Gastrocnemius medialis (tissue), 4 donors: ENCODE data around the gene CYP17A1. TPM values are rescaled to one million over a fixed set of nuclear protein-coding genes. Genes with fewer than 3 reads are reported as not detected.

Experiments
- ATAC-seq, 2 donors: fragments of 150-250 bp; one replicate each; pipeline ENCODE4 v1.9.1; 2016
- DNase-seq, 2 donors: peaks; one replicate each; pipeline ENCODE4 v3.0.0-alpha.2; 2019
- H3K27ac ChIP-seq, 4 donors: fragments of 200-600 bp; sonication (generic); 1 replicate in 1 of 4; 2 replicates in 3 of 4; pipeline ENCODE4 v1.5.1; 2016 to 2018; ENCODE audit warnings: mild to moderate bottlenecking in 2 of 4, moderate library complexity in 1 of 4
- H3K27me3 ChIP-seq, 3 donors: fragments of 200-600 bp; sonication (generic) in 2 of 3; 1 replicate in 1 of 3; 2 replicates in 2 of 3; pipeline versions ENCODE4 v1.5.1 to v1.6.0; 2016 to 2019; ENCODE audit warnings: mild to moderate bottlenecking in 1 of 3, moderate library complexity in 1 of 3
- H3K36me3 ChIP-seq, 2 donors: fragments of 200-600 bp; sonication (generic) in 1 of 2; one replicate each; pipeline ENCODE4 v1.5.1; 2017 to 2018
- H3K4me1 ChIP-seq, 2 donors: fragments of 200-600 bp; sonication (generic) in 1 of 2; one replicate each; pipeline ENCODE4 v1.5.1; 2016 to 2017; ENCODE audit warnings: mild to moderate bottlenecking in 2 of 2
- H3K4me3 ChIP-seq, 4 donors: fragments of 200-600 bp; sonication (generic) in 3 of 4; 1 replicate in 1 of 4; 2 replicates in 3 of 4; pipeline ENCODE4 v1.5.1; 2016 to 2019; ENCODE audit warnings: mild to moderate bottlenecking in 2 of 4
- H3K9me3 ChIP-seq, 3 donors: fragments of 200-600 bp; sonication (generic) in 2 of 3; 1 replicate in 1 of 3; 2 replicates in 2 of 3; pipeline ENCODE4 v1.5.1; 2016 to 2019
- POLR2A ChIP-seq, 2 donors: fragments of 450-650 bp; IDR thresholded peaks; one replicate each; pipeline ENCODE4 v1.6.1; 2017; ENCODE audit warnings: antibody characterized with exemption in 2 of 2, mild to moderate bottlenecking in 2 of 2, moderate library complexity in 2 of 2
- in situ Hi-C, 4 donors: fragments of 200-750 bp; cut with MboI; loops; one replicate each; pipeline versions ENCODE4 v1.15.0 to v1.8.0; 2017; ENCODE audit warnings: low sequenced_read_pairs in 4 of 4
- intact Hi-C: fragments of 100-400 bp; cut with DNase I; formaldehyde crosslinking; loops from one replicate; pipeline ENCODE4 v1.15.1; 2023; ENCODE audit warnings: low total_unique reads
- total RNA-seq, 4 donors: library from RNA; depleted of rRNA; stranded (reverse); fragments of >200 nt; gene quantifications; one replicate each; pipeline versions ENCODE4 v1.1.0 to v1.2.3, GENCODE V29; 2016
- TF ChIP-seq, protein P1 (sequence below), 5 experiments: fragments of 450-650 bp in 3 of 5; fragments of 200-600 bp in 2 of 5; sonication (generic) in 2 of 5; IDR thresholded peaks in 4 of 5; conservative IDR thresholded peaks in 1 of 5; 1 replicate in 4 of 5; 2 replicates in 1 of 5; pipeline ENCODE4 v1.5.1; 2016 to 2019; ENCODE audit warnings: antibody characterized with exemption in 5 of 5, mild to moderate bottlenecking in 3 of 5, moderate library complexity in 3 of 5

CYP17A1 gene
- total RNA-seq, 4 donors from 2014 or later: 4.2 TPM; not detected in 3

DNA sequence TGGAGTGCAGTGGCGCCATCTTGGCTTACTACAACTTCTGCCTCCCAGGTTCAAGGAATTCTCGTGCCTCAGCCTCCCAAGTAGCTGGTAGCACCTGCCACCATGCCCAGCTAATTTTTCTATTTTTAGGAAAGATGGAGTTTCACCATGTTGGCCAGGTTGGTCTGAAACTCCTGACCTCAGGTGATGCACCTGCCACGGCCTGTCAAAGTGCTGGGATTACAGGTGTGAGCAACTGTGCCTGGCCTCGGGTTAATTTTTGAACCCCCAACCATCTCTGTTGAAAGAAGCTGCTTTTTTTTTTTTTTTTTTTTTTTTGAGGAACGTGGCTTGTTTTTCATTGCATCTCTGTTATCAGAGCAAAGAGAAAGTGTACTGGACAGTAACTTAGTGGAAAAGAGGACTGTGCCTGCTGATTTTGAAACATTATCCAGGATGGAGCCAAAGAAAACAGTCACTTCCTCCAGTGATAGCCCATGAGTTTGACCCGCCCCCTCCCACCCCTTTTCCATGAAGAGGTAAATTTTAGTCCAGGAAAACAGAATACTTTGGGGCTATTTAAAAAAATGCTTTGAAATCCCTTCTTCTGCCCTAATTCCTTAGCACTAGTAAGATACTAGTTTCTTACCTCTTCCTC, 55.2 kb downstream of the CYP17A1 start:
- ATAC-seq: peak; percentile 13 to 14
- Histone ChIP-seq H3K4me1 (peaks cover 92 to 99% of the 10 kb centered on the region in 2 donors), H3K36me3 (no peaks in the 10 kb centered on the region), H3K27ac (peak overlapping the region; percentile 91 to 100 (median 96)), H3K27me3 (no peaks in the 10 kb centered on the region), H3K9me3 (no peaks in the 10 kb centered on the region), H3K4me3 (peak overlapping the region; percentile 28 to 78 (median 54))
- TF ChIP-seq, protein P1, sequence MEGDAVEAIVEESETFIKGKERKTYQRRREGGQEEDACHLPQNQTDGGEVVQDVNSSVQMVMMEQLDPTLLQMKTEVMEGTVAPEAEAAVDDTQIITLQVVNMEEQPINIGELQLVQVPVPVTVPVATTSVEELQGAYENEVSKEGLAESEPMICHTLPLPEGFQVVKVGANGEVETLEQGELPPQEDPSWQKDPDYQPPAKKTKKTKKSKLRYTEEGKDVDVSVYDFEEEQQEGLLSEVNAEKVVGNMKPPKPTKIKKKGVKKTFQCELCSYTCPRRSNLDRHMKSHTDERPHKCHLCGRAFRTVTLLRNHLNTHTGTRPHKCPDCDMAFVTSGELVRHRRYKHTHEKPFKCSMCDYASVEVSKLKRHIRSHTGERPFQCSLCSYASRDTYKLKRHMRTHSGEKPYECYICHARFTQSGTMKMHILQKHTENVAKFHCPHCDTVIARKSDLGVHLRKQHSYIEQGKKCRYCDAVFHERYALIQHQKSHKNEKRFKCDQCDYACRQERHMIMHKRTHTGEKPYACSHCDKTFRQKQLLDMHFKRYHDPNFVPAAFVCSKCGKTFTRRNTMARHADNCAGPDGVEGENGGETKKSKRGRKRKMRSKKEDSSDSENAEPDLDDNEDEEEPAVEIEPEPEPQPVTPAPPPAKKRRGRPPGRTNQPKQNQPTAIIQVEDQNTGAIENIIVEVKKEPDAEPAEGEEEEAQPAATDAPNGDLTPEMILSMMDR (IDR thresholded peaks at IDR 0.05 in 4 of 5, conservative IDR thresholded peaks at IDR 0.05 in 1 of 5): no peak
- no peak for TF ChIP-seq POLR2A (IDR thresholded peaks at IDR 0.05)
- intact Hi-C loops: no loop called here
- DNase-seq: peak in 1 of 2 donors; percentile 74
- in situ Hi-C loops: no loop called here

DNA sequence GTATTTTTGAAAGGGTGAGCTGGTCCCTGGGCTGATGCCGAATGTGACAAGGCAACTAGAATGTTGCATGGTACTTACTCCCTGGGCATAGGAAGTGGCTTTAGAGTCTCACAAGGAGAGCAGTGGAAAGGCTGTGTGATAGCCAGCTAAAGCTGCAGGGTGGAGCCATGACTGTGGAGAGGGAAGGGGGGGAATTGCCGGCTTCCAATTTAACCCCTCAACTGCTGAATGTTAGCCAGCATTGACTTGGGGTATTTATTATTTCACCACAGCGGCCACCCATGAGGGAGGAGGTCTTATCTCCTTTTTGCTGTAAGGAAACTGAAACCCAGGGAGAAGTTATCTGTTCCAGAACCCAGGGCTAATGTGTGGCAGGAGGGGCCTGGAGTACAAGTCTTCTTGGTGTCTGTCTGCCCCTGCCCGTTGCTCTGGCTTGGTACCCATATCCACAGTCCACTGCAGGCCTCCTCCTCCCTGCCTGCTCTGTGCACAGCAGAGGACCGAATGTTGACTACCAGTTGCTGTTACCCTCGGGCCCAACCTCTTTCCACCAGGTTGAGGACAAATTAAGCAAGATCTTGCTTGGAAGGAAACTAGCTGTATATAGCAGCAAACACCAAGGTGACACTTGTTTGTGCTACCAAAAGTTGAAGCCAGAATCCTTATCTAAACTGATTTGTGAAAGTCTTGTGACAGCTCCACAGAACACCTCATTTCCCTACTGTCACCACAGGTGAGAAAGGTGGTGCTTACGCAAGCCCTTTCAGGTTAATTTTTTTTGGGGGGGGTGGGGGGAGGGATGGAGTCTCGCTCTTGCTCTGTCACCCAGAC, 55.9 kb downstream of the CYP17A1 start:
- no peaks in the 10 kb centered on the region for H3K27me3 ChIP-seq
- in situ Hi-C loops: no loop called here
- ATAC-seq (peak in 1 of 2 donors; percentile 5), DNase-seq (peak in 1 of 2 donors; percentile 68)
- H3K9me3 ChIP-seq: no peaks in the 10 kb centered on the region
- TF ChIP-seq, protein P1 (IDR thresholded peaks at IDR 0.05 in 4 of 5, conservative IDR thresholded peaks at IDR 0.05 in 1 of 5): no peak
- peak in 1 of 2 donors; percentile 37 for TF ChIP-seq POLR2A (IDR thresholded peaks at IDR 0.05)
- H3K27ac ChIP-seq: peak overlapping the region; percentile 91 to 100 (median 96)
- peak overlapping the region; percentile 12 to 78 (median 40) for H3K4me3 ChIP-seq
- intact Hi-C loops: no loop called here
- peaks cover 84 to 91% of the 10 kb centered on the region in 2 donors for H3K4me1 ChIP-seq
- H3K36me3 ChIP-seq: no peaks in the 10 kb centered on the region

Other genes with a start within 250 kb of the CYP17A1 start
- gene TRIM8, start 192.9 kb downstream of the CYP17A1 start, total RNA-seq: 100 to 1,000 TPM; 113 to 222 (median 138) TPM
- 1 to 10 TPM; 1.0 to 2.4 (median 1.5) TPM for gene ARL3, start 123.0 kb downstream of the CYP17A1 start, total RNA-seq
- 1 to 10 TPM in 1 of 4 donors, under 1 TPM in 3; 0.20 to 5.0 (median 0.76) TPM for gene SFXN2, start 122.8 kb downstream of the CYP17A1 start, total RNA-seq
- gene WBP1L, start 93.5 kb downstream of the CYP17A1 start, total RNA-seq: 100 to 1,000 TPM; 103 to 204 (median 145) TPM
- 10 to 100 TPM; 18.1 to 38.2 (median 27.1) TPM for gene BORCS7, start 16.8 kb upstream of the CYP17A1 start, total RNA-seq
- gene AS3MT, start 32.1 kb upstream of the CYP17A1 start, total RNA-seq: 1 to 10 TPM in 3 of 4 donors, under 1 TPM in 1; 0.91 to 5.6 (median 4.8) TPM
- 1 to 10 TPM; 1.1 to 3.2 (median 2.0) TPM for gene CNNM2, start 80.9 kb upstream of the CYP17A1 start, total RNA-seq